Measurements from ENCODE around the gene FGF14.

DNA sequence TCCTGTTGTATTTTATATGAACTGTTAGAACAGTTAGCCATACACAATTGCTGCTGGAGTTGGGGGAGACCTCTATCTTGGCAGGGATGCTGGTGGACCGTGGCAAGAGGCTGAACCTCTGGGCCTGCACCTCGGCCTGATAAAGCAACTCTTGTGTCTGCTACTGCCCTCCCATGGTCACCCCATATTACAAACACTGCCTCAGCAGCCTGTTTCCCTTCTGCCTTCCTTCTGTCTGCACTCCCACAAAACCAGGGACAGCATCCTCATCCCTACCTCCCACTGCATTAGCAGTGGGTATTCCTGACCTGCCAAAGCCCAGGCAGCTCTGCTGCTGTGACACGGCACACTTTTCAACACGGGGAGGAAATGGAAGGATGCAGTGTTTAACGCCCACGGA is 456.4 kb downstream of the FGF14 start:
- no peak for TF ChIP-seq POLR2AphosphoS5 (IDR thresholded peaks at IDR 0.05)
- TF ChIP-seq, protein P1, sequence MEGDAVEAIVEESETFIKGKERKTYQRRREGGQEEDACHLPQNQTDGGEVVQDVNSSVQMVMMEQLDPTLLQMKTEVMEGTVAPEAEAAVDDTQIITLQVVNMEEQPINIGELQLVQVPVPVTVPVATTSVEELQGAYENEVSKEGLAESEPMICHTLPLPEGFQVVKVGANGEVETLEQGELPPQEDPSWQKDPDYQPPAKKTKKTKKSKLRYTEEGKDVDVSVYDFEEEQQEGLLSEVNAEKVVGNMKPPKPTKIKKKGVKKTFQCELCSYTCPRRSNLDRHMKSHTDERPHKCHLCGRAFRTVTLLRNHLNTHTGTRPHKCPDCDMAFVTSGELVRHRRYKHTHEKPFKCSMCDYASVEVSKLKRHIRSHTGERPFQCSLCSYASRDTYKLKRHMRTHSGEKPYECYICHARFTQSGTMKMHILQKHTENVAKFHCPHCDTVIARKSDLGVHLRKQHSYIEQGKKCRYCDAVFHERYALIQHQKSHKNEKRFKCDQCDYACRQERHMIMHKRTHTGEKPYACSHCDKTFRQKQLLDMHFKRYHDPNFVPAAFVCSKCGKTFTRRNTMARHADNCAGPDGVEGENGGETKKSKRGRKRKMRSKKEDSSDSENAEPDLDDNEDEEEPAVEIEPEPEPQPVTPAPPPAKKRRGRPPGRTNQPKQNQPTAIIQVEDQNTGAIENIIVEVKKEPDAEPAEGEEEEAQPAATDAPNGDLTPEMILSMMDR (IDR thresholded peaks at IDR 0.05): no peak
- TF ChIP-seq POLR2A (IDR thresholded peaks at IDR 0.05): no peak
